Renal cortex interstitium (tissue), 11 donors: ENCODE measurements around the gene GIT2. TPM values are rescaled to one million over a fixed set of nuclear protein-coding genes. Genes with fewer than 3 reads are reported as not detected.

Experiments
- DNase-seq, 11 donors: peaks; one replicate each; pipeline ENCODE4 v3.0.0-alpha.2; 2013; ENCODE audit warnings: low read depth in 9 of 11, low spot score in 4 of 11; ENCODE audit errors: extremely low read depth in 1 of 11
- polyA plus RNA-seq, 3 donors: library from polyadenylated mRNA; unstranded; fragments of 120-200 nt; gene quantifications; one replicate each; pipeline ENCODE4 v1.2.1, GENCODE V29; 2013; ENCODE audit not compliant: insufficient read length in 3 of 3

Gene GIT2
- polyA plus RNA-seq, 3 donors = 33.6 to 48.9 (median 34.4) TPM

DNA sequence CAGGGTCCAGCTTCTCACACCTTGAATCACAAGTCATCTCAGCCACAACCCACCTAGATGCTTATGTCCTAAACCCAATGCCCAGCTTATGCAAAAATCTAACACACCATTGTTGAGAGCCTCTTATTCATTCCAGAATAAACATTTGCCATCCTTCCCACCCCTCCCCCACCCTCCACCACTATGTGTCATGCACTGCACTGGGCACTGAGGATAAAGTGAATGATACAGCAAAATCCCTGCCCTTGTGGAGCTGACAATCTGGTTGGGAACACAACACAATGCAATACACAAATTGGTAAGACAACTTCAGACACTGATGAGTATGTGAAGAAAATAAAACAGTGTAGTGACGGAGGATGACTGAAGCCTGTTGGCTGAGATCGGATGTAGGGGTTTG is 114.4 kb downstream of the GIT2 start:
- DNase-seq = no peak

GRCh38 chr12:109880938-109881337 is 115.2 kb downstream of the GIT2 start:
- no peak for DNase-seq

DNA sequence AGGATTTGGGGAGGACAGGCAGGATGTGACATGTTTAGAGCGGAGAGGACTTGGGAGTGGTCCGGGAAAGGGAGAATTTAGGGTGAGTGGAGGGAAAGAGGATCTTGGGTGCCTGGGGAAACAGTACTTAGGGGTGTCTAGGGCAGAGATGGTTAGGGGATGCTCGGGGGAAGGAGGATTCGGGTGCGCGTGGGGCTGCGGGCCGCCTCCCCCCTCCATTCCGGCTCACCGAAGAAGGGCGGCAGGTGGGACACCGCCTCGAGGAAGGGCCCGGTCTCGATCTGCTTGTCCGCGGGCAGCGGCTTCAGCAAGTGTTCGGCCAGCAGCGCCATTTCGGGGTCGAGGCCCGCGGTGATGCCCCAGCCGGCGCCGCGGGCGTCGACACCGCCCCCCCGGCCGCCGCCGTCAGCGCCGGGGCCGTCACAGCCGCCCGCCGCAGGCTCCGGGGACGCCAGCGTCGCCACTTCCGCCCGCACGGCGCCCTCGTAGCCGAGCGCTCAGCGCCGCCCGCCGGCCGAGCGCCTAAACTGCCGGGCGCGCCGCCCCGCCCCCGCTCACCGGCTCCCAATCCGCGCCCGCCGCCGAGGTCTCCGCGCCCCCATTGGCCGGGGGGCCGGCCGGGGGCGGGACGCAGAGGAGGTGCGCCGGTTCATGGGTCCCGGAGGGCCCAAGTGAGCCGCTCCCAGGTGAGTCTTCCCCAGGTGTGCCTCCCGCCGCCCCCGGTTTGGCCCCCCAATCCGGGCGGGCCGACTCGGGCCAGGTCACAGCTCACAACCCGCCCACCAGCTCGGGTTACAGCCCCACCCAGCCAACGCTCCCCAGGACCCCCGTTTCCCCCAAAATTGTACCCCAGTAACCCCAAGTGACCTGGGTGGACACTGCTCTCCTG is 115.9 kb downstream of the GIT2 start, which contains the start of gene GLTP:
TSS of gene GLTP (minus strand) at position 499 of the 889 bp plus-strand sequence. CDS start at position 332, 167 bp downstream.
- DNase-seq = peak in 10 of 11 donors; percentile 66 to 87 (median 82)

Other genes with a start within 250 kb of the GIT2 start
- gene TRPV4, start 163.0 kb downstream of the GIT2 start, polyA plus RNA-seq = 10 to 100 TPM in 2 of 3 donors, 1 to 10 TPM in 1; 9.8 to 18.8 (median 14.8) TPM
- 10 to 100 TPM; 32.4 to 36.4 (median 33.5) TPM for gene GLTP, start 115.8 kb downstream of the GIT2 start, polyA plus RNA-seq
- 10 to 100 TPM; 23.0 to 30.5 (median 27.8) TPM for gene TCHP, start 96.1 kb downstream of the GIT2 start, polyA plus RNA-seq
- gene ANKRD13A, start 3.1 kb upstream of the GIT2 start, polyA plus RNA-seq = 10 to 100 TPM; 33.9 to 54.6 (median 43.8) TPM
- 10 to 100 TPM; 29.8 to 44.8 (median 31.0) TPM for gene C12orf76, start 52.2 kb upstream of the GIT2 start, polyA plus RNA-seq
- 10 to 100 TPM; 45.6 to 67.2 (median 53.8) TPM for gene IFT81, start 128.0 kb upstream of the GIT2 start, polyA plus RNA-seq